H1 (cell line): Measurements from ENCODE around the gene BRI3BP. TPM values are rescaled to one million over a fixed set of nuclear protein-coding genes. Genes with fewer than 3 reads are reported as not detected.

Experiments used
- CTCF ChIA-PET: fragments of 300-600 bp; sonication (Branson Sonifier 250); formaldehyde crosslinking; loops from one replicate; lab custom pipeline; 2021; ENCODE audit not compliant: partially characterized antibody; lab: Charles Lee
- POLR2A ChIA-PET: fragments of 300-600 bp; sonication (Branson Sonifier 250); formaldehyde crosslinking; loops from one replicate; lab custom pipeline; 2021; ENCODE audit warnings: inconsistent platforms; ENCODE audit not compliant: partially characterized antibody; lab: Charles Lee
- DNase-seq, 2 experiments: peaks; one replicate each; pipeline versions ENCODE4 v3.0.0 to v3.0.0-alpha.2; 2010 to 2022; ENCODE audit warnings: low spot score in 2 of 2, low read depth in 1 of 2, mixed read lengths in 1 of 2
- FAIRE-seq: peaks from 2 replicates; lab custom pipeline; 2011; peaks lifted over from hg19 to GRCh38; lab: Jason Lieb, UNC
- H2AFZ ChIP-seq: 2 replicates; pipeline ENCODE4 v1.8.1; 2012; ENCODE audit warnings: low read length, inconsistent platforms
- H2AK5ac ChIP-seq: 2 replicates; pipeline ENCODE4 v1.6.1; 2013; ENCODE audit warnings: low read depth, low read length
- H2BK120ac ChIP-seq: replicated peaks from 2 replicates; pipeline ENCODE3; 2013; ENCODE audit warnings: low read depth, low read length, inconsistent platforms
- H2BK12ac ChIP-seq: 2 replicates; pipeline ENCODE4 v1.6.1; 2013; ENCODE audit warnings: low read depth, low read length
- H2BK15ac ChIP-seq: 2 replicates; pipeline ENCODE4 v1.6.1; 2013; ENCODE audit warnings: low read length
- H2BK20ac ChIP-seq: 2 replicates; pipeline ENCODE4 v1.6.1; 2013; ENCODE audit warnings: low read length
- H2BK5ac ChIP-seq: 2 replicates; pipeline ENCODE4 v1.6.1; 2013; ENCODE audit warnings: low read depth, low read length
- H3K14ac ChIP-seq: 2 replicates; pipeline ENCODE4 v1.6.1; 2013; ENCODE audit warnings: inconsistent platforms; ENCODE audit not compliant: insufficient read length
- H3K18ac ChIP-seq: 2 replicates; pipeline ENCODE4 v1.6.1; 2013; ENCODE audit warnings: low read length; ENCODE audit errors: extremely low read depth
- H3K23ac ChIP-seq: 2 replicates; pipeline ENCODE4 v1.6.1; 2013; ENCODE audit warnings: inconsistent platforms; ENCODE audit not compliant: insufficient read length
- H3K23me2 ChIP-seq: 2 replicates; pipeline ENCODE4 v1.6.1; 2013; ENCODE audit warnings: low read depth, low read length
- H3K27ac ChIP-seq: 2 replicates; pipeline ENCODE4 v1.6.1; 2011; ENCODE audit warnings: low read depth, low read length, inconsistent platforms
- H3K27me3 ChIP-seq, 4 experiments: replicated peaks in 1 of 4; 1 replicate in 1 of 4; 2 replicates in 3 of 4; pipeline versions ENCODE4 v1.6.1 to v1.8.1; 2011 to 2013; ENCODE audit warnings: low read length in 3 of 4, mild to moderate bottlenecking in 3 of 4, inconsistent platforms in 2 of 4, mixed read lengths in 2 of 4, moderate library complexity in 1 of 4; ENCODE audit not compliant: control insufficient read depth in 3 of 4, insufficient read depth in 3 of 4; ENCODE audit errors: extremely low read depth in 1 of 4
- H3K36me3 ChIP-seq, 4 experiments: 2 replicates each; pipeline versions ENCODE4 v1.6.1 to v1.8.1; 2011 to 2013; ENCODE audit warnings: mild to moderate bottlenecking in 4 of 4, low read length in 3 of 4, moderate library complexity in 2 of 4, control low read depth in 1 of 4, inconsistent platforms in 1 of 4; ENCODE audit not compliant: insufficient read depth in 4 of 4, control insufficient read depth in 2 of 4
- H3K4ac ChIP-seq: replicated peaks from 2 replicates; pipeline ENCODE3; 2013; ENCODE audit warnings: low read length, low read depth, mixed read lengths, inconsistent platforms; ENCODE audit not compliant: insufficient read length
- H3K4me1 ChIP-seq, 4 experiments: replicated peaks in 1 of 4; 1 replicate in 1 of 4; 2 replicates in 3 of 4; pipeline versions ENCODE4 v1.6.1 to v1.8.1; 2011 to 2013; ENCODE audit warnings: low read length in 3 of 4, inconsistent platforms in 2 of 4, mixed read lengths in 1 of 4; ENCODE audit not compliant: insufficient read depth in 4 of 4, control insufficient read depth in 3 of 4
- H3K4me2 ChIP-seq, 2 experiments: 2 replicates each; pipeline versions ENCODE4 v1.6.1 to v1.8.1; 2011 to 2013; ENCODE audit warnings: low read depth in 2 of 2, low read length in 2 of 2, control low read depth in 1 of 2, inconsistent platforms in 1 of 2, mild to moderate bottlenecking in 1 of 2; ENCODE audit not compliant: insufficient read depth in 1 of 2
- H3K4me3 ChIP-seq, 4 experiments: fragments of 200-600, 300-600 bp in 1 of 4; sonication (generic), shearing (Covaris generic), sonication (Bioruptor Twin) in 1 of 4; 2 replicates each; pipeline versions ENCODE4 v1.5.1 to v1.8.1; 2011 to 2016; ENCODE audit warnings: low read length in 4 of 4, low read depth in 3 of 4, control low read depth in 2 of 4, inconsistent platforms in 2 of 4, mild to moderate bottlenecking in 2 of 4, mixed read lengths in 1 of 4, moderate library complexity in 1 of 4; ENCODE audit not compliant: insufficient read depth in 2 of 4; ENCODE audit errors: extremely low read depth in 1 of 4
- H3K56ac ChIP-seq: replicated peaks from 2 replicates; pipeline ENCODE3; 2013; ENCODE audit warnings: low read depth, mild to moderate bottlenecking, mixed read lengths, low read length, inconsistent platforms; ENCODE audit not compliant: insufficient read length
- H3K79me1 ChIP-seq: 2 replicates; pipeline ENCODE4 v1.6.1; 2013; ENCODE audit warnings: low read depth, low read length, control low read depth
- H3K79me2 ChIP-seq, 2 experiments: 2 replicates each; pipeline versions ENCODE4 v1.6.1 to v1.8.1; 2012 to 2013; ENCODE audit warnings: low read length in 2 of 2, mild to moderate bottlenecking in 2 of 2, inconsistent platforms in 1 of 2; ENCODE audit not compliant: insufficient read depth in 2 of 2, control insufficient read depth in 1 of 2
- H3K9ac ChIP-seq, 4 experiments: replicated peaks in 1 of 4; 1 replicate in 1 of 4; 2 replicates in 3 of 4; pipeline versions ENCODE4 v1.6.1 to v1.8.1; 2011 to 2013; ENCODE audit warnings: low read depth in 3 of 4, low read length in 3 of 4, control low read depth in 2 of 4, mild to moderate bottlenecking in 2 of 4, moderate library complexity in 2 of 4, inconsistent platforms in 1 of 4; ENCODE audit errors: extremely low read depth in 1 of 4
- H3K9me3 ChIP-seq, 2 experiments: 2 replicates each; pipeline versions ENCODE4 v1.6.1 to v1.8.1; 2012 to 2013; ENCODE audit warnings: mild to moderate bottlenecking in 2 of 2, moderate library complexity in 2 of 2, control low read depth in 1 of 2, inconsistent platforms in 1 of 2, low read depth in 1 of 2, low read length in 1 of 2, mixed read lengths in 1 of 2; ENCODE audit not compliant: insufficient read depth in 2 of 2
- H4K20me1 ChIP-seq, 2 experiments: replicated peaks in 1 of 2; 2 replicates each; pipeline versions ENCODE3 to v1.8.1; 2011 to 2013; ENCODE audit warnings: inconsistent platforms in 2 of 2, low read length in 2 of 2, mild to moderate bottlenecking in 1 of 2; ENCODE audit not compliant: insufficient read depth in 2 of 2, control insufficient read depth in 1 of 2
- H4K5ac ChIP-seq: 2 replicates; pipeline ENCODE4 v1.6.1; 2013; ENCODE audit warnings: low read length, low read depth, mixed read lengths, inconsistent platforms; ENCODE audit not compliant: insufficient read length
- H4K8ac ChIP-seq: 2 replicates; pipeline ENCODE4 v1.8.0; 2013; ENCODE audit warnings: mild to moderate bottlenecking, moderate library complexity, low read length, inconsistent platforms; ENCODE audit not compliant: insufficient read depth; ENCODE audit errors: extremely low read depth
- H4K91ac ChIP-seq: replicated peaks from 2 replicates; pipeline ENCODE3; 2013; ENCODE audit warnings: low read length, mixed read lengths, inconsistent platforms; ENCODE audit not compliant: insufficient read length
- BCL11A ChIP-seq, 2 experiments: IDR thresholded peaks; one replicate each; pipeline ENCODE4 v1.6.1; 2011; ENCODE audit warnings: low read depth in 2 of 2, low read length in 2 of 2, mild to moderate bottlenecking in 2 of 2
- CREB1 ChIP-seq: IDR thresholded peaks from 2 replicates; pipeline ENCODE4 v1.6.1; 2012; ENCODE audit warnings: inconsistent platforms
- CTCF ChIP-seq, 3 experiments: IDR thresholded peaks; 1 replicate in 2 of 3; 2 replicates in 1 of 3; pipeline versions ENCODE4 v1.5.1 to v1.6.1; 2011; ENCODE audit warnings: low read length in 3 of 3, mild to moderate bottlenecking in 3 of 3, inconsistent platforms in 2 of 3, low read depth in 1 of 3, moderate library complexity in 1 of 3; ENCODE audit not compliant: insufficient read depth in 1 of 3; ENCODE audit errors: control extremely low read depth in 1 of 3
- EZH2 ChIP-seq: fragments of 200-600 bp; sonication (generic); IDR thresholded peaks from 2 replicates; pipeline ENCODE4 v1.7.1; 2012; ENCODE audit warnings: low read depth, mild to moderate bottlenecking, moderate library complexity, low read length, inconsistent platforms; ENCODE audit not compliant: severe bottlenecking
- HDAC2 ChIP-seq, 2 experiments: fragments of 300-600 bp in 1 of 2; sonication (generic) in 1 of 2; IDR thresholded peaks; 2 replicates each; pipeline ENCODE4 v1.6.1; 2011 to 2012; ENCODE audit warnings: low read depth in 2 of 2, low read length in 2 of 2, mild to moderate bottlenecking in 2 of 2, moderate library complexity in 2 of 2, borderline replicate concordance in 1 of 2, inconsistent platforms in 1 of 2
- SIN3A ChIP-seq, 2 experiments: IDR thresholded peaks in 1 of 2; conservative IDR thresholded peaks in 1 of 2; 2 replicates each; pipeline ENCODE4 v1.6.1; 2011 to 2012; ENCODE audit warnings: low read length in 2 of 2, improper control_type of control experiment in 1 of 2, low read depth in 1 of 2, mild to moderate bottlenecking in 1 of 2
- SP1 ChIP-seq: IDR thresholded peaks from 2 replicates; pipeline ENCODE4 v1.6.1; 2011; ENCODE audit warnings: low read depth, low read length
- SUZ12 ChIP-seq: fragments of 200-600 bp; sonication (generic); IDR thresholded peaks from 2 replicates; pipeline ENCODE4 v1.6.1; 2012; ENCODE audit warnings: mild to moderate bottlenecking, inconsistent platforms, low read length, moderate library complexity, mixed read lengths
- WGBS, 2 experiments: shearing (Covaris generic) in 1 of 2; methylation state at CpG; one replicate each; pipeline versions ENCODE4 v1.1.6 to v1.1.7; 2013 to 2015; ENCODE audit warnings: low lambda C conversion rate in 2 of 2, mixed read lengths in 2 of 2, inconsistent platforms in 1 of 2, low coverage in 1 of 2, missing lambda C conversion rate in 1 of 2; ENCODE audit not compliant: insufficient replicate concordance in 2 of 2, insufficient coverage in 1 of 2, insufficient read length in 1 of 2; ENCODE audit errors: extremely low coverage in 1 of 2, missing lambda C conversion rate in 1 of 2; 5-methylcytosine and 5-hydroxymethylcytosine counted together
- polyA plus RNA-seq, 7 experiments: library from polyadenylated mRNA; depleted of rRNA in 3 of 7; stranded (reverse) in 5 of 7; unstranded in 2 of 7; fragments of >200 nt in 5 of 7; fragments of 200-250 nt in 2 of 7; gene quantifications; 1 replicate in 5 of 7; 2 replicates in 1 of 7; 4 replicates in 1 of 7; pipeline versions ENCODE4 v1.2.1 to v1.2.3, GENCODE V29; 2011 to 2013; ENCODE audit warnings: missing spikeins in 2 of 7, mixed read lengths in 2 of 7
- total RNA-seq: library from RNA; stranded (reverse); fragmentation: NEBNext Ultra II Directional; extraction: Animal tissue kit (Norgen Biotek cat#: 25700); gene quantifications from 2 replicates; pipeline ENCODE4 v1.2.1, GENCODE V29; 2021

Gene BRI3BP
- total and polyA plus RNA-seq, 2 of the 8 experiments (the other 6 are each of a cell fraction or from before 2014, with no cell fraction given), result 5.4 to 14.2 TPM

- Histone ChIP-seq H2BK12ac (no peak overlapping the region), H2BK20ac (no peak overlapping the region), H3K9ac (no peak overlapping the region), H3K4ac (no peak overlapping the region), H2AK5ac (no peak overlapping the region), H3K23ac (no peak overlapping the region), H4K20me1 (peaks cover 0 to 3% of the 10 kb centered on the region in 2 experiments), H3K23me2 (no peaks in the 10 kb centered on the region), H4K91ac (no peak overlapping the region), H3K18ac (no peak overlapping the region), H2BK120ac (no peak overlapping the region), H2AFZ (no peak overlapping the region), H3K27ac (no peak overlapping the region), H2BK5ac (no peak overlapping the region), H3K36me3 (peaks cover 14 to 28% (median 24%) of the 10 kb centered on the region in 4 experiments), H3K27me3 (no peaks in the 10 kb centered on the region), H3K14ac (no peak overlapping the region), H3K79me1 (no peaks in the 10 kb centered on the region; the same call in 1 of the 2 replicates), H4K8ac (no peak overlapping the region), H2BK15ac (no peak overlapping the region), H3K4me3 (no peak overlapping the region), H3K4me2 (no peak overlapping the region), H3K9me3 (no peaks in the 10 kb centered on the region), H3K4me1 (no peaks in the 10 kb centered on the region), H3K56ac (no peak overlapping the region), H4K5ac (no peak overlapping the region), H3K79me2 (no peaks in the 10 kb centered on the region)
- no peak for TF ChIP-seq HDAC2 (IDR thresholded peaks at IDR 0.05; ENCODE audit: borderline replicate concordance in 1 of 2, low read depth in 2 of 2, low read length in 2 of 2)
- no peak for TF ChIP-seq SUZ12
- TF ChIP-seq EZH2, result no peak
- TF ChIP-seq CTCF (IDR thresholded peaks at IDR 0.05; ENCODE audit: control extremely low read depth in 1 of 3, insufficient read depth in 1 of 3, low read depth in 1 of 3, low read length in 3 of 3), result no peak
- no peak for TF ChIP-seq SP1
- TF ChIP-seq CREB1, result no peak
- TF ChIP-seq SIN3A (conservative IDR thresholded peaks at IDR 0.05 in 1 of 2, IDR thresholded peaks at IDR 0.05 in 1 of 2; ENCODE audit: low read depth in 1 of 2, low read length in 2 of 2), result no peak
- no peak for TF ChIP-seq BCL11A (IDR thresholded peaks at IDR 0.05; ENCODE audit: low read depth in 2 of 2, low read length in 2 of 2)
- DNase-seq (no peak), FAIRE-seq (no peak)
- ChIA-PET POLR2A (interaction anchor here (1.0 to 2.4 kb wide), 3 partner anchors 12 to 22 kb away, joined by 3 to 6 read pairs (median 5); no protein-coding TSS in a partner anchor), CTCF (no interaction called here)
- WGBS, 2 experiments, result 93% methylated on average over 11 of the region's 11 CpGs; no CpG with 5 or more reads in 1 of the 2 experiments
Measured at GRCh38 chr12:124947013-124947412, 46.4 kb upstream of the BRI3BP start.
